ENCODE data around the gene TNKS1BP1. TPM values are rescaled to one million over a fixed set of nuclear protein-coding genes. Genes with fewer than 3 reads are reported as not detected.
A peak's percentile ranks its signal among the peaks of the same experiment; 100 is the strongest.

The TNKS1BP1 gene
- total and polyA plus RNA-seq, 2 experiments from 2014 or later: 64.2 to 72.2 TPM

- 0 out of 2 replicates have a peak, but pooled peaks cover 4% of the 10 kb centered on the region for H3K27me3 ChIP-seq (ENCODE audit: insufficient read depth)
- H3K4me3 ChIP-seq: no peak overlapping the region
- peaks cover 24% of the 10 kb centered on the region for H3K4me1 Mint-ChIP-seq
- H3K36me3 ChIP-seq (ENCODE audit: insufficient read depth): peaks cover 5% of the 10 kb centered on the region; the same call in 1 of the 2 replicates
- TF ChIP-seq EZH2phosphoT487 (IDR thresholded peaks at IDR 0.05; ENCODE audit: unreplicated experiment): no peak
- TF ChIP-seq, protein P1, sequence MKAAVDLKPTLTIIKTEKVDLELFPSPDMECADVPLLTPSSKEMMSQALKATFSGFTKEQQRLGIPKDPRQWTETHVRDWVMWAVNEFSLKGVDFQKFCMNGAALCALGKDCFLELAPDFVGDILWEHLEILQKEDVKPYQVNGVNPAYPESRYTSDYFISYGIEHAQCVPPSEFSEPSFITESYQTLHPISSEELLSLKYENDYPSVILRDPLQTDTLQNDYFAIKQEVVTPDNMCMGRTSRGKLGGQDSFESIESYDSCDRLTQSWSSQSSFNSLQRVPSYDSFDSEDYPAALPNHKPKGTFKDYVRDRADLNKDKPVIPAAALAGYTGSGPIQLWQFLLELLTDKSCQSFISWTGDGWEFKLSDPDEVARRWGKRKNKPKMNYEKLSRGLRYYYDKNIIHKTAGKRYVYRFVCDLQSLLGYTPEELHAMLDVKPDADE (IDR thresholded peaks at IDR 0.05): no peak
- no peak for TF ChIP-seq REST (IDR thresholded peaks at IDR 0.05; ENCODE audit: unreplicated experiment)
- TF ChIP-seq, protein P2, sequence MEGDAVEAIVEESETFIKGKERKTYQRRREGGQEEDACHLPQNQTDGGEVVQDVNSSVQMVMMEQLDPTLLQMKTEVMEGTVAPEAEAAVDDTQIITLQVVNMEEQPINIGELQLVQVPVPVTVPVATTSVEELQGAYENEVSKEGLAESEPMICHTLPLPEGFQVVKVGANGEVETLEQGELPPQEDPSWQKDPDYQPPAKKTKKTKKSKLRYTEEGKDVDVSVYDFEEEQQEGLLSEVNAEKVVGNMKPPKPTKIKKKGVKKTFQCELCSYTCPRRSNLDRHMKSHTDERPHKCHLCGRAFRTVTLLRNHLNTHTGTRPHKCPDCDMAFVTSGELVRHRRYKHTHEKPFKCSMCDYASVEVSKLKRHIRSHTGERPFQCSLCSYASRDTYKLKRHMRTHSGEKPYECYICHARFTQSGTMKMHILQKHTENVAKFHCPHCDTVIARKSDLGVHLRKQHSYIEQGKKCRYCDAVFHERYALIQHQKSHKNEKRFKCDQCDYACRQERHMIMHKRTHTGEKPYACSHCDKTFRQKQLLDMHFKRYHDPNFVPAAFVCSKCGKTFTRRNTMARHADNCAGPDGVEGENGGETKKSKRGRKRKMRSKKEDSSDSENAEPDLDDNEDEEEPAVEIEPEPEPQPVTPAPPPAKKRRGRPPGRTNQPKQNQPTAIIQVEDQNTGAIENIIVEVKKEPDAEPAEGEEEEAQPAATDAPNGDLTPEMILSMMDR (conservative IDR thresholded peaks at IDR 0.05; ENCODE audit: low read depth in 2 of 2): no peak
- TF ChIP-seq POLR2AphosphoS5 (IDR thresholded peaks at IDR 0.05; ENCODE audit: low read depth): no peak
- TF ChIP-seq ZNF331 (CRISPR knock-in tag; IDR thresholded peaks at IDR 0.05; ENCODE audit: low read depth): no peak
- TF ChIP-seq ZNF114 (CRISPR knock-in tag; IDR thresholded peaks at IDR 0.05): no peak
- no peak for TF ChIP-seq CREB1 (CRISPR knock-in tag; IDR thresholded peaks at IDR 0.05; ENCODE audit: low read depth)
- no peak for TF ChIP-seq EZH2 (IDR thresholded peaks at IDR 0.05; ENCODE audit: low read depth, unreplicated experiment)
- TF ChIP-seq ZNF462 (CRISPR knock-in tag; IDR thresholded peaks at IDR 0.05): no peak
- no peak for TF ChIP-seq NANOG (IDR thresholded peaks at IDR 0.05; ENCODE audit: borderline replicate concordance)
- TF ChIP-seq JUNB (IDR thresholded peaks at IDR 0.05; ENCODE audit: unreplicated experiment): no peak
- TF ChIP-seq STAT1 (IDR thresholded peaks at IDR 0.05; ENCODE audit: unreplicated experiment): no peak
- no peak overlapping the region for H3K27ac Mint-ChIP-seq
- H3K27me3 Mint-ChIP-seq (ENCODE audit: insufficient read depth, low read depth, poor library complexity): peaks cover 6% of the 10 kb centered on the region
- no peaks in the 10 kb centered on the region for H4K20me1 ChIP-seq (replicated peaks; ENCODE audit: insufficient read depth)
- no peaks in the 10 kb centered on the region for H3K79me2 ChIP-seq (replicated peaks; ENCODE audit: insufficient read depth)
- no peak overlapping the region for H3K4me2 ChIP-seq
- H3K4me3 Mint-ChIP-seq: no peak overlapping the region
- H3K9me3 Mint-ChIP-seq: peaks cover 30% of the 10 kb centered on the region
- no peak overlapping the region for H3K27ac ChIP-seq (ENCODE audit: low read depth)
- no peaks in the 10 kb centered on the region for H3F3A ChIP-seq (replicated peaks; ENCODE audit: low read depth)
- ATAC-seq (no peak), DNase-seq (ENCODE audit: low spot score) (no peak)
- H3K36me3 Mint-ChIP-seq (ENCODE audit: low read depth): peaks cover 19% of the 10 kb centered on the region
- peaks cover 22% of the 10 kb centered on the region for H3K4me1 ChIP-seq (ENCODE audit: insufficient read depth)
- H3K9me2 ChIP-seq (ENCODE audit: insufficient read depth): peaks cover 10% of the 10 kb centered on the region
- H2AFZ ChIP-seq: peak overlapping the region; percentile 24; the same call in 1 of the 2 replicates
These were observed 47.6 kb downstream of the TNKS1BP1 start for GRCh38 chr11:57276971-57277675.

All from GM23338 (cell line).